Loucy (cell line): ENCODE data around the gene PCDHGB4.

Experiments
- H2AFZ ChIP-seq: fragments of 200-600 bp; sonication (generic); 2 replicates; pipeline ENCODE4 v1.6.0; 2016; ENCODE audit warnings: antibody characterized with exemption, mild to moderate bottlenecking, low read length, moderate library complexity
- H3F3A ChIP-seq: fragments of 200-600 bp; 2 replicates; pipeline ENCODE4 v1.6.0; 2016; ENCODE audit warnings: antibody characterized with exemption, low read depth, mild to moderate bottlenecking
- H3K27me3 ChIP-seq: fragments of 200-600 bp; sonication (generic); 2 replicates; pipeline ENCODE4 v1.6.1; 2014; ENCODE audit warnings: low read length, mild to moderate bottlenecking; ENCODE audit not compliant: insufficient read depth, poor library complexity, severe bottlenecking
- H3K36me3 ChIP-seq: fragments of 200-600 bp; sonication (generic); 2 replicates; pipeline ENCODE4 v1.6.1; 2016; ENCODE audit warnings: low read length; ENCODE audit not compliant: insufficient read depth
- H3K4me1 ChIP-seq: fragments of 200-600 bp; sonication (generic); 2 replicates; pipeline ENCODE4 v1.5.1; 2014; ENCODE audit warnings: low read length, mild to moderate bottlenecking; ENCODE audit not compliant: insufficient read depth, poor library complexity, severe bottlenecking
- H3K4me2 ChIP-seq: fragments of 200-600 bp; sonication (generic); 2 replicates; pipeline ENCODE4 v1.6.0; 2014; ENCODE audit warnings: antibody characterized with exemption, low read length, low read depth, mild to moderate bottlenecking; ENCODE audit not compliant: poor library complexity, severe bottlenecking
- H3K4me3 ChIP-seq: fragments of 200-600 bp; sonication (generic); 2 replicates; pipeline ENCODE4 v1.5.1; 2014; ENCODE audit warnings: low read length, mild to moderate bottlenecking, mixed read lengths; ENCODE audit not compliant: poor library complexity, severe bottlenecking
- H3K79me2 ChIP-seq: fragments of 200-600 bp; sonication (generic); 2 replicates; pipeline ENCODE4 v1.6.1; 2014; ENCODE audit warnings: low read length; ENCODE audit not compliant: insufficient read depth
- H3K9ac ChIP-seq: fragments of 200-600 bp; sonication (generic); 2 replicates; pipeline ENCODE4 v1.6.0; 2014; ENCODE audit warnings: mild to moderate bottlenecking, low read depth, low read length, moderate library complexity; ENCODE audit not compliant: poor library complexity, severe bottlenecking
- H3K9me2 ChIP-seq: fragments of 200-600 bp; sonication (generic); replicated peaks from 2 replicates; pipeline ENCODE4 v1.6.1; 2016; ENCODE audit warnings: low read depth, low read length, mixed read lengths
- H3K9me3 ChIP-seq: fragments of 200-600 bp; sonication (generic); 2 replicates; pipeline ENCODE4 v1.6.1; 2014; ENCODE audit warnings: mild to moderate bottlenecking, antibody characterized with exemption, low read length, low read depth; ENCODE audit not compliant: insufficient read depth
- H4K20me1 ChIP-seq: fragments of 200-600 bp; sonication (generic); 2 replicates; pipeline ENCODE4 v1.6.0; 2014; ENCODE audit warnings: antibody characterized with exemption, low read length, mild to moderate bottlenecking; ENCODE audit not compliant: insufficient read depth, poor library complexity, severe bottlenecking
- EZH2phosphoT487 ChIP-seq: fragments of 200-600 bp; IDR thresholded peaks from 2 replicates; pipeline ENCODE4 v1.6.1; 2018; ENCODE audit warnings: antibody characterized with exemption, mild to moderate bottlenecking, moderate library complexity, borderline replicate concordance
- TF ChIP-seq, protein P1 (sequence below): fragments of 200-600 bp; sonication (generic); conservative IDR thresholded peaks from 2 replicates; pipeline ENCODE4 v1.5.1; 2014; ENCODE audit warnings: mild to moderate bottlenecking, antibody characterized with exemption, low read length

The PCDHGB4 gene

DNA sequence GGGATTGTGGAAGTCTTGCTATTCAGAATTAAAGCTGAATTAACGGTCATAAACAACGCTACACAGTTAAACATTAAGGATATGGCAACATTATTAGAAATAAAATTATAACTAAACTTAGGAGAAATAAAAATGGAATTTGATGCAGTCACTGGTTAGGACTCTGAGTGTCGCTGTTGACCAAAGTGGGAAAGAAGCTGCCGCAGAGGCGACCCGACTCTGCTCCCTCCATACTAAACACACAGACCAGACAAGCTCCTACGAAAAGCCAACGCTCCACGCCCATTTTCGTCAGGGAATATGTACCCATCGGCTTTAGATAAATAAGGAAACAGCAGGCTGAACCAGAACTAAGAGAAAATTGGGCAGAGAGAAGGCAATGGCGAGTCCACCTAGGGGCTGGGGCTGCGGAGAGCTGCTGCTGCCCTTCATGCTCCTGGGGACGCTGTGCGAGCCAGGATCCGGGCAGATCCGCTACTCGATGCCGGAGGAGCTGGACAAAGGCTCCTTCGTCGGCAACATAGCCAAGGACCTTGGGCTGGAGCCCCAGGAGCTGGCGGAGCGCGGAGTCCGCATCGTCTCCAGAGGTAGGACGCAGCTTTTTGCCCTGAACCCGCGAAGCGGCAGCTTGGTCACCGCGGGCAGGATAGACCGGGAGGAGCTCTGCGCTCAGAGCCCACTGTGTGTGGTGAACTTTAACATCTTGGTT lies 23.4 kb upstream of the PCDHGB4 start, which contains the start of gene PCDHGA5:
Gene PCDHGA5, plus strand, starts transcription at position 211 of the 709 bp plus-strand sequence. Its CDS starts 169 bp downstream, at position 380.
- H3K79me2 ChIP-seq: no peaks in the 10 kb centered on the region
- TF ChIP-seq, protein P1, sequence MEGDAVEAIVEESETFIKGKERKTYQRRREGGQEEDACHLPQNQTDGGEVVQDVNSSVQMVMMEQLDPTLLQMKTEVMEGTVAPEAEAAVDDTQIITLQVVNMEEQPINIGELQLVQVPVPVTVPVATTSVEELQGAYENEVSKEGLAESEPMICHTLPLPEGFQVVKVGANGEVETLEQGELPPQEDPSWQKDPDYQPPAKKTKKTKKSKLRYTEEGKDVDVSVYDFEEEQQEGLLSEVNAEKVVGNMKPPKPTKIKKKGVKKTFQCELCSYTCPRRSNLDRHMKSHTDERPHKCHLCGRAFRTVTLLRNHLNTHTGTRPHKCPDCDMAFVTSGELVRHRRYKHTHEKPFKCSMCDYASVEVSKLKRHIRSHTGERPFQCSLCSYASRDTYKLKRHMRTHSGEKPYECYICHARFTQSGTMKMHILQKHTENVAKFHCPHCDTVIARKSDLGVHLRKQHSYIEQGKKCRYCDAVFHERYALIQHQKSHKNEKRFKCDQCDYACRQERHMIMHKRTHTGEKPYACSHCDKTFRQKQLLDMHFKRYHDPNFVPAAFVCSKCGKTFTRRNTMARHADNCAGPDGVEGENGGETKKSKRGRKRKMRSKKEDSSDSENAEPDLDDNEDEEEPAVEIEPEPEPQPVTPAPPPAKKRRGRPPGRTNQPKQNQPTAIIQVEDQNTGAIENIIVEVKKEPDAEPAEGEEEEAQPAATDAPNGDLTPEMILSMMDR: no peak
- no peak for TF ChIP-seq EZH2phosphoT487
- H3F3A ChIP-seq: no peaks in the 10 kb centered on the region
- no peaks in the 10 kb centered on the region for H3K27me3 ChIP-seq
- H3K36me3 ChIP-seq: no peaks in the 10 kb centered on the region
- no peaks in the 10 kb centered on the region for H3K4me1 ChIP-seq
- H3K9me3 ChIP-seq: no peaks in the 10 kb centered on the region; the same call in 1 of the 2 replicates
- no peak within 1 kb of the TSS for H3K4me2 ChIP-seq
- H3K9me2 ChIP-seq: no peaks in the 10 kb centered on the region
- no peak within 1 kb of the TSS for H3K9ac ChIP-seq
- H2AFZ ChIP-seq: no peak within 1 kb of the TSS
- no peaks in the 10 kb centered on the region for H4K20me1 ChIP-seq
- no peak within 1 kb of the TSS for H3K4me3 ChIP-seq

- Histone ChIP-seq H3K9me2 (no peaks in the 10 kb centered on the region), H3K4me3 (no peak overlapping the region), H3K36me3 (no peaks in the 10 kb centered on the region), H4K20me1 (no peaks in the 10 kb centered on the region), H2AFZ (no peak overlapping the region), H3F3A (no peaks in the 10 kb centered on the region), H3K79me2 (no peaks in the 10 kb centered on the region), H3K9me3 (no peaks in the 10 kb centered on the region; the same call in 1 of the 2 replicates), H3K4me1 (no peaks in the 10 kb centered on the region), H3K9ac (no peak overlapping the region), H3K4me2 (no peak overlapping the region), H3K27me3 (no peaks in the 10 kb centered on the region)
- no peak for TF ChIP-seq EZH2phosphoT487
- TF ChIP-seq, protein P1: no peak
These were observed 21.2 kb upstream of the PCDHGB4 start for GRCh38 chr5:141366016-141366896.

DNA sequence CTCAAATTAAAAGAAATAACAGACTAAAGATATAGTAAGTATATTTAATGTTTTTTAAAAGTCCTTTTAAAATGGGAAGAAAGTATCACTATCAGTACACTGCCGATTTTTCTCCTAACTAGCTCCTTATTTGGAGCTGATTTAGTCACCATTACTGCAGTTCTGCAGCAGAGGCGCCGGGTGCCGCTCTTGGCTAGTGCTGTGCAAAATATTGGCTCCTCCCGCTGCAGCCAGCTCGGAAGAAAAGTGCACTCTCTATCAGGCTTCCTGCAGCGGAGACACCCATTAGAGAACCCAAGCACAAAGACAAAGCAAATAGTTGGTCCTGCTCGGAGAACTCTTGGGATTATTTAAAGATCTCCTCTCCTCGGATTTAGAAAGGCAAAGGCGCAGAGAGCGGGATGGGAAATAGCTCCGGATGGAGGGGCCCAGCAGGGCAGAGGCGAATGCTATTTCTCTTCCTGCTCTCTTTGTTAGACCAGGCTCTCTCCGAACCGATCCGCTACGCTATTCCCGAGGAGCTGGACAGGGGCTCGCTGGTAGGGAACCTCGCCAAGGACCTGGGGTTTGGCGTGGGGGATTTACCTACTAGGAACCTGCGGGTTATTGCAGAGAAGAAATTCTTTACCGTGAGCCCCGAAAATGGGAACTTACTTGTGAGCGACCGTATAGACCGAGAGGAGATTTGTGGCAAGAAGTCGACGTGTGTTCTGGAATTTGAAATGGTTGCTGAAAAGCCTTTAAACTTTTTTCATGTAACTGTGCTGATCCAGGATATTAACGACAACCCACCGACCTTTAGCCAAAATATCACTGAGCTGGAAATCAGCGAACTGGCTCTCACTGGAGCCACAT lies 17.3 kb upstream of the PCDHGB4 start, which contains the start of gene PCDHGB3:
Gene PCDHGB3, plus strand, starts transcription at position 249 of the 855 bp plus-strand sequence. Its CDS starts 153 bp downstream, at position 402.
- Histone ChIP-seq H4K20me1 (no peaks in the 10 kb centered on the region), H3K9me2 (no peaks in the 10 kb centered on the region), H3K4me2 (no peak within 1 kb of the TSS), H3K79me2 (no peaks in the 10 kb centered on the region), H3K27me3 (no peaks in the 10 kb centered on the region), H3F3A (no peaks in the 10 kb centered on the region), H3K4me1 (no peaks in the 10 kb centered on the region), H3K9ac (no peak within 1 kb of the TSS), H3K9me3 (peaks cover 2% of the 10 kb centered on the region; the same call in 1 of the 2 replicates), H3K4me3 (no peak within 1 kb of the TSS), H2AFZ (no peak within 1 kb of the TSS), H3K36me3 (no peaks in the 10 kb centered on the region)
- no peak for TF ChIP-seq EZH2phosphoT487
- TF ChIP-seq, protein P1: no peak
